Tibial nerve (tissue), 4 donors: ENCODE measurements around the gene JARID2. TPM values are rescaled to one million over a fixed set of nuclear protein-coding genes. Genes with fewer than 3 reads are reported as not detected.
A peak's percentile ranks its signal among the peaks of the same experiment; 100 is the strongest.

ENCODE experiments used
- DNase-seq, 2 donors: peaks; one replicate each; pipeline ENCODE4 v3.0.0-alpha.2; 2019; ENCODE audit warnings: low spot score in 2 of 2
- H3K27ac ChIP-seq, 4 donors: fragments of 200-600 bp; sonication (generic) in 3 of 4; one replicate each; pipeline ENCODE4 v1.5.1; 2017 to 2019; ENCODE audit warnings: mild to moderate bottlenecking in 1 of 4
- H3K27me3 ChIP-seq, 2 donors: fragments of 200-600 bp; sonication (generic) in 1 of 2; one replicate each; pipeline versions ENCODE4 v1.5.1 to v1.6.0; 2017 to 2019
- H3K36me3 ChIP-seq, 3 donors: fragments of 200-600 bp; sonication (generic); one replicate each; pipeline ENCODE4 v1.5.1; 2018 to 2019
- H3K4me1 ChIP-seq, 4 donors: fragments of 200-600 bp; sonication (generic) in 3 of 4; one replicate each; pipeline ENCODE4 v1.5.1; 2017 to 2019
- H3K4me3 ChIP-seq, 4 donors: fragments of 200-600 bp; sonication (generic) in 3 of 4; one replicate each; pipeline ENCODE4 v1.5.1; 2017 to 2019; ENCODE audit warnings: mild to moderate bottlenecking in 1 of 4, moderate library complexity in 1 of 4
- H3K9me3 ChIP-seq, 4 donors: fragments of 200-600 bp; sonication (generic) in 3 of 4; one replicate each; pipeline ENCODE4 v1.5.1; 2017 to 2019
- EP300 ChIP-seq, 2 donors: sonication (generic); formaldehyde crosslinking; IDR thresholded peaks; one replicate each; pipeline ENCODE4 v1.6.1; 2017; ENCODE audit warnings: antibody characterized with exemption in 2 of 2, mild to moderate bottlenecking in 1 of 2
- POLR2A ChIP-seq, 2 donors: fragments of 450-650 bp; IDR thresholded peaks; one replicate each; pipeline ENCODE4 v1.6.1; 2017; ENCODE audit warnings: antibody characterized with exemption in 2 of 2, mild to moderate bottlenecking in 2 of 2, moderate library complexity in 2 of 2
- WGBS, 2 donors: methylation state at CpG; one replicate each; pipeline ENCODE4 v1.1.5; 2018; 5-methylcytosine and 5-hydroxymethylcytosine counted together
- total RNA-seq, 4 donors: library from RNA; depleted of rRNA; stranded (reverse); fragments of >200 nt; gene quantifications; one replicate each; pipeline ENCODE4 v1.1.0, GENCODE V29; 2016
- TF ChIP-seq, protein P1 (sequence below), 5 experiments: fragments of 200-600 bp in 3 of 5; fragments of 450-650 bp in 2 of 5; sonication (generic) in 3 of 5; IDR thresholded peaks; one replicate each; pipeline ENCODE4 v1.5.1; 2016 to 2019; ENCODE audit warnings: antibody characterized with exemption in 5 of 5, mild to moderate bottlenecking in 3 of 5, moderate library complexity in 2 of 5

Gene JARID2
- total RNA-seq, 4 donors from 2014 or later, result 9.0 to 26.1 (median 9.8) TPM

DNA sequence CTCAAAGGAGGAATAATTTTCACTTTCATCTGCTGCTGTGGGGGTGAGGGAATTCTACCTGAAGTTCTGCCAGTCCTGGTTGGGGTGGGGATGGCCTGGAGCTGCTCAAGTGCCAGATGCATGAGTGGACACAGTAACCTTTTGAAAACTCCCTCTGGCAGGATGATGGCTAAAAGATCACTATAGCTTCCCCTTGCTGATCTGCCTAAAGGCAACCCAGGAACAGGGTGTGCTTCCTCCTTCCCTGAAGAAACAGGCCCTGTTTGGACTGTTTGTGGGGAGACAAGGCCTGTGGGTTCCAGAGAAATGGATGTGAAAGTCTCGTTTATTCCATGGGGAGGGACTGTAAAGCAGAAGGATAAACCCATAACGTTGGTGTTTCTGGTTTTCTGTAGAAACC lies 240.1 kb downstream of the JARID2 start:
- Histone ChIP-seq H3K36me3 (peaks cover 0 to 18% (median 10%) of the 10 kb centered on the region in 3 donors), H3K9me3 (no peaks in the 10 kb centered on the region), H3K4me1 (peaks cover 0 to 19% (median 3%) of the 10 kb centered on the region in 4 donors), H3K27ac (no peak overlapping the region), H3K4me3 (no peak overlapping the region), H3K27me3 (no peaks in the 10 kb centered on the region)
- TF ChIP-seq EP300 (IDR thresholded peaks at IDR 0.05) (no peak), POLR2A (IDR thresholded peaks at IDR 0.05) (no peak)
- TF ChIP-seq, protein P1, sequence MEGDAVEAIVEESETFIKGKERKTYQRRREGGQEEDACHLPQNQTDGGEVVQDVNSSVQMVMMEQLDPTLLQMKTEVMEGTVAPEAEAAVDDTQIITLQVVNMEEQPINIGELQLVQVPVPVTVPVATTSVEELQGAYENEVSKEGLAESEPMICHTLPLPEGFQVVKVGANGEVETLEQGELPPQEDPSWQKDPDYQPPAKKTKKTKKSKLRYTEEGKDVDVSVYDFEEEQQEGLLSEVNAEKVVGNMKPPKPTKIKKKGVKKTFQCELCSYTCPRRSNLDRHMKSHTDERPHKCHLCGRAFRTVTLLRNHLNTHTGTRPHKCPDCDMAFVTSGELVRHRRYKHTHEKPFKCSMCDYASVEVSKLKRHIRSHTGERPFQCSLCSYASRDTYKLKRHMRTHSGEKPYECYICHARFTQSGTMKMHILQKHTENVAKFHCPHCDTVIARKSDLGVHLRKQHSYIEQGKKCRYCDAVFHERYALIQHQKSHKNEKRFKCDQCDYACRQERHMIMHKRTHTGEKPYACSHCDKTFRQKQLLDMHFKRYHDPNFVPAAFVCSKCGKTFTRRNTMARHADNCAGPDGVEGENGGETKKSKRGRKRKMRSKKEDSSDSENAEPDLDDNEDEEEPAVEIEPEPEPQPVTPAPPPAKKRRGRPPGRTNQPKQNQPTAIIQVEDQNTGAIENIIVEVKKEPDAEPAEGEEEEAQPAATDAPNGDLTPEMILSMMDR (IDR thresholded peaks at IDR 0.05), result no peak
- 51 to 75% methylated on average over 2 of the region's 2 CpGs for WGBS, 2 donors
- DNase-seq, result no peak

DNA sequence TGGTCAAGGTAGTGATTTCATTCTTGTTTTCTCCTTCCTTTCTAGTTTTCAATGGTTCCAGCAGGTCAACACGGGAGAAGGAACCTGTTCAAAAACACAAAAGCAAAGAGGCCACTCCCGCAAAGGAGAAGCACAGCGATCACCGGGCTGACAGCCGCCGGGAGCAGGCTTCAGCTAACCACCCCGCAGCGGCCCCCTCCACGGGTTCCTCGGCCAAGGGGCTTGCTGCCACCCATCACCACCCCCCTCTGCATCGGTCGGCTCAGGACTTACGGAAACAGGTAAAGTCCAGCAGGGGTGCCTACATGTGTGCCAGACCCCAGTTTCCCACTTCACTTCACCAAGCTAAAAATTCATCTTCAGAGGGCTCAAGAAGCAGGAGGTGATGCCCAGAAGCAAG lies 241.4 kb downstream of the JARID2 start:
- H3K4me1 ChIP-seq, result peaks cover 0 to 31% (median 6%) of the 10 kb centered on the region in 4 donors
- no peak overlapping the region for H3K4me3 ChIP-seq
- no peak overlapping the region for H3K27ac ChIP-seq
- no peaks in the 10 kb centered on the region for H3K9me3 ChIP-seq
- WGBS, 2 donors, result 96 to 97% methylated on average over 13 of the region's 13 CpGs
- DNase-seq, result no peak
- TF ChIP-seq, protein P1 (IDR thresholded peaks at IDR 0.05), result no peak
- TF ChIP-seq EP300 (IDR thresholded peaks at IDR 0.05), result no peak
- TF ChIP-seq POLR2A (IDR thresholded peaks at IDR 0.05), result no peak
- H3K27me3 ChIP-seq, result no peaks in the 10 kb centered on the region
- H3K36me3 ChIP-seq, result peaks cover 0 to 18% (median 10%) of the 10 kb centered on the region in 3 donors

DNA sequence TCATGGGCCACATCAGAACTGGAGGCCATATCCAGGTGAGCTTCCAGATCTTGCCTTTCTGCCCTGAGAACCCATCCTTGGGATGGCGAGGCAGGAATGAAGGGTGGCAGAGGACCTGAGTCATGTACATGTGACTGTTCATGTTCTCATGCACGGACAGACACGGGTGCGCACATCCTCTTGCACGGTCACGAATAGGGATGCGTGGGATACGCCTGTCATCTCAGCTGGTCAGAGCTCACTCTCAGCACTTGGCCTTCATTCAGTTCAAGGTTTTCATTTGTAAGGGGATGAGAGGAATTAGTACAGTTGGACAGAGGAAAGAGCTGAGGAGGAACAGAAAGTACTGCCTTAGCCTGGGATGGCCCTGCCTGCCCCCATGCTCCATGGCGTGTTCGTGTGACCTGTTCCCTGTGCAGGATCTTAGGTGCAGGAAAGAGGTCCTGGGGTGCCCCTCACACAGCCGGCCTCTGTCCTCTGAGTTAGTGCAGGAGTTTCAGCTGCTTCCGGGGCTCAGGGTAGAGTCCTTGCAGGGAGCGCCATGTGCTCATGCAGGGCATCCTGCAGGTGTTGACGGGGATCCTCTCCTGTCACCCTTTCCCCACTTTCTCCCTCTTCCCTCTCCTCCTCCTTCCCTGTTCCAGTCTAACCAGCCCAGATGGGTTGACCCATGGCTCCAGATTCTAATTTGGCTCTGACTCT lies 243.5 kb downstream of the JARID2 start:
- TF ChIP-seq EP300 (IDR thresholded peaks at IDR 0.05) (no peak), POLR2A (IDR thresholded peaks at IDR 0.05) (no peak)
- TF ChIP-seq, protein P1 (IDR thresholded peaks at IDR 0.05), result no peak
- Histone ChIP-seq H3K27ac (no peak overlapping the region), H3K4me3 (no peak overlapping the region), H3K4me1 (peaks cover 0 to 32% (median 6%) of the 10 kb centered on the region in 4 donors), H3K36me3 (peaks cover 0 to 18% (median 10%) of the 10 kb centered on the region in 3 donors), H3K9me3 (no peaks in the 10 kb centered on the region), H3K27me3 (no peaks in the 10 kb centered on the region)
- no peak for DNase-seq
- 83 to 85% methylated on average over 14 of the region's 14 CpGs for WGBS, 2 donors

DNA sequence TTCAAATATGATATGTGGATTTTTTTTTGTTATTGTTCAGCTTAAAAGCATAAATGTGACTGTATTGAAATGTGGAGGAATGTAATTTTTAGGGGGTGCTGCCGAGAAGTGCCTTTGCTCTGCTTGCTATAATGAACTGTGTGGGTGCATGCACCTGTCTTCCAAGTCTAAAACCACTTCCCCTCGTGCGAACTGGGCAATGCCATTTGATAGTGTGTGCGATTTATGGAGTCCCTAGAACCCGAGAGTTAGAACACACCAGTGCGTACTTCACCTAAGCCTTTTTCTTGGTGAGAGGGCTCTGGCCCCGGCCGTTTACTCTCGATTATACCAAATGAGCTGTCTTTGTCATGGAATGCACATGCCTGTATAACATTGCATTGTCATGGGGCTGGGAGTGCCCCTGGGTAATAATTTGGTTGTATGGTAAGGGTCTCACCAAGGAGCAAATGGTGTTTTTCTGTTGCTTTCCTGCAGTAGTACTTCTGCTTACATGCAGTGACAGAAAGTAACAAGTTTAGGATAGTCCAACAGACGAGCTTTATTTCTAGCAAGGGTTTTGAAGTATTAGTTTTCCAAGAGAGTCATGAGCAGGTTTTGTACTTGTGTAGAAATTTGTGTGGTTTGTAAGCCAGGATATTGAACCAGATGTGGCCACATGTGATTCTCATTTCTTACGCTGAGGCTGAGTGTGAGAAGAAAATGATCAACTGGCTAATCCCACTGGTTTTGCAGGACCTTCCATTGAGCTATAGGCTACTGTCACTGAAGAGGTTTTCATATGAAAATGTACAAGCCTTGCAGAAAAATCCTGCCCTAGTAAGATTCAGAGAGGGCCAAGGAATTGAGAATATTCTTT lies 244.6 kb downstream of the JARID2 start:
- H3K27me3 ChIP-seq, result no peaks in the 10 kb centered on the region
- H3K9me3 ChIP-seq, result no peaks in the 10 kb centered on the region
- H3K36me3 ChIP-seq, result peaks cover 0 to 18% (median 10%) of the 10 kb centered on the region in 3 donors
- no peak for DNase-seq
- no peak overlapping the region for H3K4me3 ChIP-seq
- peaks cover 0 to 39% (median 6%) of the 10 kb centered on the region in 4 donors for H3K4me1 ChIP-seq
- TF ChIP-seq EP300 (IDR thresholded peaks at IDR 0.05), result no peak
- TF ChIP-seq POLR2A (IDR thresholded peaks at IDR 0.05), result no peak
- TF ChIP-seq, protein P1 (IDR thresholded peaks at IDR 0.05), result no peak
- 82 to 87% methylated on average over 11 of the region's 11 CpGs for WGBS, 2 donors
- peak overlapping the region in 3 of 4 donors; percentile 22 to 53 (median 25) for H3K27ac ChIP-seq
